Stomach (tissue), 9 donors: ENCODE data around the gene PRKCZ. TPM values are rescaled to one million over a fixed set of nuclear protein-coding genes. Genes with fewer than 3 reads are reported as not detected.
A peak's percentile ranks its signal among the peaks of the same experiment; 100 is the strongest.
"Not testable (repeated sequence)": the region's sequence is repeated elsewhere in the genome, so short reads cannot be mapped to it uniquely, and the experiment has no call there.

ENCODE experiments used
- DNase-seq, 2 donors: peaks; one replicate each; pipeline versions ENCODE4 v3.0.0 to v3.0.0-alpha.2; 2013 to 2019
- H3K27ac ChIP-seq, 5 donors: fragments of 200-600 bp in 4 of 5; sonication (generic) in 4 of 5; one replicate each; pipeline ENCODE4 v1.5.1; 2013 to 2019; ENCODE audit warnings: mild to moderate bottlenecking in 1 of 5, moderate library complexity in 1 of 5
- H3K27me3 ChIP-seq, 3 donors: fragments of 200-600 bp; sonication (generic); one replicate each; pipeline ENCODE4 v1.5.1; 2017 to 2019; ENCODE audit warnings: mixed run types in 1 of 3
- H3K36me3 ChIP-seq, 4 donors: fragments of 200-600 bp; sonication (generic); 1 replicate in 3 of 4; 2 replicates in 1 of 4; pipeline ENCODE4 v1.5.1; 2016 to 2019
- H3K4me1 ChIP-seq, 4 donors: fragments of 200-600 bp; sonication (generic); one replicate each; pipeline ENCODE4 v1.5.1; 2016 to 2019
- H3K4me3 ChIP-seq, 4 donors: fragments of 200-600 bp; sonication (generic) in 3 of 4; one replicate each; pipeline ENCODE4 v1.5.1; 2016 to 2019; ENCODE audit warnings: mild to moderate bottlenecking in 1 of 4
- H3K9me3 ChIP-seq, 4 donors: fragments of 200-600 bp; sonication (generic); one replicate each; pipeline ENCODE4 v1.5.1; 2016 to 2019
- CTCF ChIP-seq, 7 experiments: fragments of 450-650 bp in 4 of 7; fragments of 200-600 bp in 3 of 7; sonication (generic) in 3 of 7; IDR thresholded peaks; one replicate each; pipeline ENCODE4 v1.5.1; 2016 to 2019; ENCODE audit warnings: antibody characterized with exemption in 7 of 7, control low read depth in 2 of 7, mild to moderate bottlenecking in 1 of 7
- EP300 ChIP-seq: sonication (generic); formaldehyde crosslinking; IDR thresholded peaks from one replicate; pipeline ENCODE4 v1.6.1; 2017; ENCODE audit warnings: antibody characterized with exemption
- POLR2A ChIP-seq, 4 donors: fragments of 450-650 bp; IDR thresholded peaks; one replicate each; pipeline ENCODE4 v1.6.1; 2016; ENCODE audit warnings: antibody characterized with exemption in 4 of 4, control low read depth in 2 of 4, mild to moderate bottlenecking in 1 of 4, moderate library complexity in 1 of 4
- POLR2AphosphoS5 ChIP-seq, 3 donors: sonication (generic); formaldehyde crosslinking; IDR thresholded peaks; one replicate each; pipeline ENCODE4 v1.6.1; 2016; ENCODE audit warnings: antibody characterized with exemption in 3 of 3
- WGBS, 5 donors: extraction: QIAGEN DNeasy Blood & Tissue Kit in 3 of 5; methylation state at CpG; one replicate each; pipeline versions ENCODE4 v1.1.5 to v1.1.7; 2013 to 2018; 5-methylcytosine and 5-hydroxymethylcytosine counted together
- intact Hi-C: fragments of 100-400 bp; cut with DNase I; formaldehyde crosslinking; loops from one replicate; pipeline ENCODE4 v1.15.1; 2023; ENCODE audit warnings: low total_unique reads
- polyA plus RNA-seq, 3 donors: library from polyadenylated mRNA; stranded (reverse); fragments of 200-250 nt; gene quantifications; one replicate each; pipeline ENCODE4 v1.2.3, GENCODE V29; 2013
- total RNA-seq, 5 donors: library from RNA; depleted of rRNA; stranded (reverse); fragments of >200 nt; gene quantifications; one replicate each; pipeline versions ENCODE4 v1.1.0 to v1.2.3, GENCODE V29; 2014 to 2016
- donor health status: healthy with polysubstance abuse.
- donor health status: Bipolar disorder and iron deficiency.
- donor health status: healthy.

PRKCZ gene
- total and polyA plus RNA-seq, 8 donors, result 11.1 to 55.8 (median 25.5) TPM

DNA sequence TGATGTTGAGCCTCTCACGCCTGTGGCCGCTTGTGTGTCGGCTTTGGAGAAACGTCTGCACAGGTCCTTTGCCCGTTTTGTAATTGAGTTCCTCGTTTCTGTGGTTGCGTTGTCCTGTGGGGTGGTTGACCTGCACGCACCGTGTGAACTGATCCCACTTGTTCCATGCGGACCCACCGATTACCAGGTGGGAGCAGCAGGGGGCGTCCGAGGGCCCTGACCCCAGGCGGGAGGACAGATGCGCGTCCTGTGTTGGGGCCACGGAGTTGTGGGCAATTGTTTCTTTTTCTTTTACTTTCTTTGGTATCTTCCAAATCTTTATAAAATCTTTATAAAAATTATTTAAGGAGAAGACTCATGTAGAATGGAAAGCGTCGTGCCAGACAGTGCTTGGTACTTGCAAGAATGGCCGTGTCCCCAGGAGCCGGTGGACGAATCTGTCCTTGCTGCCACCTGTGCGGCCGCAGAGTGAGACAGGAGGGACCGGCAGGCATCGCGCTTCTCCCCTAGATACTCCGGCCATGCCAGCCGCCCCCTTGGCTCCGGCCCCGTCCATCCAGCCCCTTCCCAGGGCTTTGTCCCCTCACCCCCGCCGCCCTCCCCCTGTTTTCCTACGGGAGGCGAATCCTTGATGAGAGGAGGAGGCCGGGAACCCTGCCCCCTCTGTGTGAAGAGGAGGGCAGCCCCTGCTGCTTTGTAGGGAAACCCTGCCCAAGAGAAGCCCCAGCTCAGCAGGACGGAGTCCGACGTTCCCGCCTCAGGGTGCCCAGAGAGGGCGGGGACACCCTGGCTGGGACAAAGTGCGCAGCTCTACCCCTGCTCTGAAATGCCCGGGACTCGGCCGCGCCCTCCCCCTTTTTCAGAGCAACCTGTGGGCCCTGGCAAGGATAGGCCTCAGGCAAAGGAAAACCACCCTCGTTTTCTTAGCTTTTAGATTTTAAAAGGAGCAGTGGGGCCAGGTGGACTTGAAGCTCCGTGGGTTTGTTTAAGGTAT lies 41.7 kb downstream of the PRKCZ start:
- DNase-seq, result peak; percentile 39 to 70
- TF ChIP-seq EP300 (no peak), CTCF (IDR thresholded peaks at IDR 0.05) (peak in 4 of 7 experiments; percentile 9 to 32 (median 22))
- H3K27ac ChIP-seq, result no peak overlapping the region
- H3K4me1 ChIP-seq, result no peaks in the 10 kb centered on the region
- WGBS, 5 donors, result 53 to 72% (median 70%) methylated on average over 46 to 48 of the region's 48 CpGs
- H3K4me3 ChIP-seq, result no peak overlapping the region
- H3K9me3 ChIP-seq, result peaks cover 0 to 8% (median 5%) of the 10 kb centered on the region in 4 donors
- H3K27me3 ChIP-seq, result peaks cover 0 to 6% (median 0%) of the 10 kb centered on the region in 3 donors
- intact Hi-C loops, result no loop called here
- H3K36me3 ChIP-seq, result peaks cover 0 to 11% (median 2%) of the 10 kb centered on the region in 4 donors

DNA sequence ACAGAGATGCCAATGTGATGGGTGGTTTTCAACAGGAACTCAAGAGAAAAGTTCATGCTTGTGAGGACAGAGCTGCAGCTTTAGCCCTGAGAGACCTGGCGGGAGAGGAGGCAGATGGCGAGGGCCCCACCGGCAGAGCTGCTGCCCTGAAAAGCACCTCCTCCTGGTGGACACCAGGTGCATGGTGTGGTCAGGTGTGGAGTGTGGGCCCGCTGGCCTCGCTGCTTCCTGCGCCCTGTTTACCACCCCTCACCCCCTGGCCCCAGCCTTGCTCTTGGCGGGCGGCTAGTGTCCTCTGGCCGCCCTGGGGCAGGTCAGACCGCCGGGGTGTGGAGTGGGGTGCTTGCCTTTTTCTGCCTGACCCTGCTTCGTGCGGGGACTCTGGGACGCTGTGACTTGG lies 42.8 kb downstream of the PRKCZ start:
- Histone ChIP-seq H3K27ac (no peak overlapping the region), H3K27me3 (no peaks in the 10 kb centered on the region), H3K4me3 (no peak overlapping the region), H3K4me1 (no peaks in the 10 kb centered on the region), H3K36me3 (peaks cover 0 to 12% (median 5%) of the 10 kb centered on the region in 4 donors), H3K9me3 (peaks cover 0 to 20% (median 11%) of the 10 kb centered on the region in 4 donors)
- no peak for DNase-seq
- TF ChIP-seq EP300, result no peak
- no peak for TF ChIP-seq POLR2A (IDR thresholded peaks at IDR 0.05)
- no peak for TF ChIP-seq CTCF (IDR thresholded peaks at IDR 0.05)
- TF ChIP-seq POLR2AphosphoS5 (IDR thresholded peaks at IDR 0.05), result no peak
- whole genome bisulfite sequencing, 5 donors, result 89 to 96% (median 93%) methylated on average over 7 to 14 of the region's 14 CpGs
- intact Hi-C loops, result no loop called here

- WGBS, 5 donors, result 68 to 94% (median 92%) methylated on average over 4 to 26 of the region's 26 CpGs
- no peak overlapping the region for H3K27ac ChIP-seq
- TF ChIP-seq EP300 (no peak), POLR2AphosphoS5 (IDR thresholded peaks at IDR 0.05) (no peak), CTCF (IDR thresholded peaks at IDR 0.05) (no peak), POLR2A (IDR thresholded peaks at IDR 0.05) (no peak)
- no peaks in the 10 kb centered on the region for H3K27me3 ChIP-seq
- no peak overlapping the region for H3K4me3 ChIP-seq
- no peaks in the 10 kb centered on the region for H3K4me1 ChIP-seq
- H3K36me3 ChIP-seq, result peaks cover 0 to 14% (median 5%) of the 10 kb centered on the region in 4 donors
- intact Hi-C loops, result no loop called here
- peaks cover 0 to 25% (median 14%) of the 10 kb centered on the region in 4 donors for H3K9me3 ChIP-seq
- DNase-seq, result no peak
Measured at GRCh38 chr1:2093636-2094035, 43.4 kb downstream of the PRKCZ start.

GRCh38 chr1:2094269-2095158 lies 44.3 kb downstream of the PRKCZ start:
- 95 to 97% (median 95%) methylated on average over 38 to 55 of the region's 60 CpGs for WGBS, 5 donors
- H3K9me3 ChIP-seq, result peaks cover 0 to 25% (median 14%) of the 10 kb centered on the region in 4 donors
- H3K27me3 ChIP-seq, H3K4me3 ChIP-seq, intact Hi-C loops, H3K4me1 ChIP-seq, DNase-seq, H3K27ac ChIP-seq: not testable (repeated sequence)
- peaks cover 0 to 20% (median 6%) of the 10 kb centered on the region in 4 donors for H3K36me3 ChIP-seq
